HepG2 (cell line): ENCODE measurements around the gene PVR. TPM values are rescaled to one million over a fixed set of nuclear protein-coding genes. Genes with fewer than 3 reads are reported as not detected.

Experiments used
- AGO1 ChIP-seq: fragments of 200-400 bp; formaldehyde crosslinking; IDR thresholded peaks from 2 replicates; pipeline ENCODE4 v1.6.1; 2017; ENCODE audit warnings: mild to moderate bottlenecking, low read depth, low read length, moderate library complexity; ENCODE audit not compliant: poor library complexity, severe bottlenecking
- CCAR2 ChIP-seq: fragments of 200-400 bp; formaldehyde crosslinking; optimal IDR thresholded peaks from 2 replicates; pipeline ENCODE3; 2018; ENCODE audit warnings: low read depth, mild to moderate bottlenecking, low read length, moderate library complexity
- CENPX ChIP-seq: sonication (generic); formaldehyde crosslinking; IDR thresholded peaks from 2 replicates; pipeline ENCODE4 v1.9.0; 2021; ENCODE audit warnings: mild to moderate bottlenecking, missing genetic modification reagents, moderate library complexity
- ESRRA ChIP-seq: sonication (generic); formaldehyde crosslinking; IDR thresholded peaks from 2 replicates; pipeline ENCODE4 v1.5.1; 2020; ENCODE audit warnings: mild to moderate bottlenecking, low read depth, missing genetic modification reagents
- FLYWCH1 ChIP-seq: sonication (generic); formaldehyde crosslinking; IDR thresholded peaks from 2 replicates; pipeline ENCODE4 v1.8.1; 2023; ENCODE audit warnings: mild to moderate bottlenecking, missing genetic modification reagents
- HNRNPUL1 ChIP-seq: fragments of 200-400 bp; formaldehyde crosslinking; IDR thresholded peaks from 2 replicates; pipeline ENCODE4 v1.6.1; 2017; ENCODE audit warnings: low read depth, mild to moderate bottlenecking, low read length, moderate library complexity
- HOXA7 ChIP-seq: sonication (generic); formaldehyde crosslinking; IDR thresholded peaks from 2 replicates; pipeline ENCODE4 v1.8.1; 2022; ENCODE audit warnings: mild to moderate bottlenecking, missing genetic modification reagents, moderate library complexity
- ISX ChIP-seq: sonication (generic); formaldehyde crosslinking; conservative IDR thresholded peaks from 2 replicates; pipeline ENCODE4 v1.5.0; 2020; ENCODE audit warnings: missing genetic modification reagents
- ONECUT2 ChIP-seq: sonication (generic); formaldehyde crosslinking; IDR thresholded peaks from 2 replicates; pipeline ENCODE4 v1.4.0; 2020; ENCODE audit warnings: missing genetic modification reagents
- PAWR ChIP-seq: sonication (generic); formaldehyde crosslinking; IDR thresholded peaks from 2 replicates; pipeline ENCODE4 v1.4.0; 2020; ENCODE audit warnings: missing genetic modification reagents, mild to moderate bottlenecking, borderline replicate concordance
- RFXANK ChIP-seq: IDR thresholded peaks from 2 replicates; pipeline ENCODE4 v1.6.1; 2016
- SRSF9 ChIP-seq: fragments of 200-400 bp; formaldehyde crosslinking; IDR thresholded peaks from 2 replicates; pipeline ENCODE4 v1.6.1; 2018; ENCODE audit warnings: borderline replicate concordance, mild to moderate bottlenecking, low read depth, low read length; ENCODE audit not compliant: insufficient read depth, poor library complexity, severe bottlenecking
- TRIM24 ChIP-seq: sonication (generic); formaldehyde crosslinking; IDR thresholded peaks from 2 replicates; pipeline ENCODE4 v1.8.0; 2022; ENCODE audit warnings: mild to moderate bottlenecking, missing genetic modification reagents
- ZNF256 ChIP-seq: sonication (generic); formaldehyde crosslinking; conservative IDR thresholded peaks from 2 replicates; pipeline ENCODE4 v1.4.0; 2020; ENCODE audit warnings: missing genetic modification reagents
- ZNF350 ChIP-seq: sonication (generic); formaldehyde crosslinking; IDR thresholded peaks from 2 replicates; pipeline ENCODE4 v1.4.0; 2020; ENCODE audit warnings: mild to moderate bottlenecking, low read depth, missing genetic modification reagents, borderline replicate concordance
- ZNF543 ChIP-seq: sonication (generic); formaldehyde crosslinking; IDR thresholded peaks from 2 replicates; pipeline ENCODE4 v1.4.0; 2020; ENCODE audit warnings: mild to moderate bottlenecking, missing genetic modification reagents
- ZNF605 ChIP-seq: sonication (generic); formaldehyde crosslinking; IDR thresholded peaks from 2 replicates; pipeline ENCODE4 v1.8.0; 2022; ENCODE audit warnings: mild to moderate bottlenecking, missing genetic modification reagents
- polyA plus RNA-seq, 8 experiments: library from polyadenylated mRNA; depleted of rRNA in 3 of 8; stranded (reverse) in 7 of 8; unstranded in 1 of 8; fragments of >200 nt; fragmentation: Illumina TruSeq in 4 of 8; extraction: Trizol in 4 of 8; gene quantifications; 2 replicates each; pipeline versions ENCODE4 v1.2.1 to v1.2.3, GENCODE V29; 2011 to 2016; ENCODE audit warnings: low read depth in 4 of 8, missing spikeins in 1 of 8, mixed read lengths in 1 of 8; ENCODE audit not compliant: insufficient read depth in 1 of 8
- total RNA-seq, 5 experiments: library from RNA; depleted of rRNA; stranded (reverse); fragments of >200 nt; fragmentation: Illumina TruSeq; extraction: Trizol; gene quantifications; 2 replicates each; pipeline ENCODE4 v1.2.3, GENCODE V29; 2016; ENCODE audit warnings: low read depth in 1 of 5
- TF ChIP-seq, protein P1 (sequence below): sonication (generic); formaldehyde crosslinking; IDR thresholded peaks from 2 replicates; pipeline ENCODE4 v1.4.0; 2020; ENCODE audit warnings: missing genetic modification reagents, mild to moderate bottlenecking, borderline replicate concordance
- TF ChIP-seq, protein P2 (sequence below): sonication (generic); formaldehyde crosslinking; IDR thresholded peaks from 2 replicates; pipeline ENCODE4 v1.4.0; 2020; ENCODE audit warnings: missing genetic modification reagents
- TF ChIP-seq, protein P3 (sequence below): sonication (generic); formaldehyde crosslinking; IDR thresholded peaks from 2 replicates; pipeline ENCODE4 v1.4.0; 2020; ENCODE audit warnings: missing genetic modification reagents, mild to moderate bottlenecking, borderline replicate concordance
- TF ChIP-seq, protein P4 (sequence below): IDR thresholded peaks from 2 replicates; pipeline ENCODE4 v1.6.1; 2012; ENCODE audit warnings: low read length, improper control_type of control experiment

PVR gene
- total and polyA plus RNA-seq, 2 of the 13 experiments (the other 11 are each of a cell fraction or from before 2014, with no cell fraction given) = 43.4 to 46.6 TPM

DNA sequence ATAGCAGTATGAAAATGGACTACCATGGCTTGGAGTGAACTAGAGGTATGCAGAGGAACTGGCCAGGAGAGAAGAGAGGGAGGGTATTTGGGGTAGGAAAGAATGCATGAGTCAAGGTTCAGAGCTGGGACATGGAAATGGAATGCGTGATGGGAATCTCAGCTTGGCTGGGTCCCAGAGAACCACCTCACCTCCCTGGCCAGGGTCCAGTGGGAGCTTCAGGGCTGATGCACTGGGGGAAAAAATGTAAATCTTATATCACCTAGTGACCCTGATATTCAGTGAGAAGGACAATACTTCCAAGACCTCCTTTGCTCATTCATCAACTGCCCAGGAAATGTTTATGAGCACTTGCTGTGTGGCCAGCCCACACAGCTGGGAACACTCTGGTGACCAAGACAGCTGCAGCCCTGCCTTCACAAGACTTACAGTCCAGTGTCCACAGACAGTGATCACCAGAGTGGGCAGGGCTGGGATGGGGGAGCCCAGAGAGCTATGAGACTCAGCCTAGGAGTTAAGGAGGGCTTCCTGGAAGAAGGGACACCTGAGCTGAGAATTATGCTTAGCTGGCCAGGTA is 17.6 kb upstream of the PVR start (continued):
- TF ChIP-seq, protein P1, sequence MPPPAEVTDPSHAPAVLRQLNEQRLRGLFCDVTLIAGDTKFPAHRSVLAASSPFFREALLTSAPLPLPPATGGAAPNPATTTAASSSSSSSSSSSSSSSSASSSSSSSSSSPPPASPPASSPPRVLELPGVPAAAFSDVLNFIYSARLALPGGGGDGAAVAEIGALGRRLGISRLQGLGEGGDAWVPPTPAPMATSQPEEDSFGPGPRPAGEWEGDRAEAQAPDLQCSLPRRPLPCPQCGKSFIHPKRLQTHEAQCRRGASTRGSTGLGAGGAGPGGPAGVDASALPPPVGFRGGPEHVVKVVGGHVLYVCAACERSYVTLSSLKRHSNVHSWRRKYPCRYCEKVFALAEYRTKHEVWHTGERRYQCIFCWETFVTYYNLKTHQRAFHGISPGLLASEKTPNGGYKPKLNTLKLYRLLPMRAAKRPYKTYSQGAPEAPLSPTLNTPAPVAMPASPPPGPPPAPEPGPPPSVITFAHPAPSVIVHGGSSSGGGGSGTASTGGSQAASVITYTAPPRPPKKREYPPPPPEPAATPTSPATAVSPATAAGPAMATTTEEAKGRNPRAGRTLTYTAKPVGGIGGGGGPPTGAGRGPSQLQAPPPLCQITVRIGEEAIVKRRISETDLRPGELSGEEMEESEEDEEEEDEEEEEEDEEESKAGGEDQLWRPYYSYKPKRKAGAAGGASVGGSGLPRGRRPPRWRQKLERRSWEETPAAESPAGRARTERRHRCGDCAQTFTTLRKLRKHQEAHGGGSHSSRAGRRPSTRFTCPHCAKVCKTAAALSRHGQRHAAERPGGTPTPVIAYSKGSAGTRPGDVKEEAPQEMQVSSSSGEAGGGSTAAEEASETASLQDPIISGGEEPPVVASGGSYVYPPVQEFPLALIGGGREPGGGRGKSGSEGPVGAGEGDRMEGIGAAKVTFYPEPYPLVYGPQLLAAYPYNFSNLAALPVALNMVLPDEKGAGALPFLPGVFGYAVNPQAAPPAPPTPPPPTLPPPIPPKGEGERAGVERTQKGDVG = no peak
- TF ChIP-seq, protein P2, sequence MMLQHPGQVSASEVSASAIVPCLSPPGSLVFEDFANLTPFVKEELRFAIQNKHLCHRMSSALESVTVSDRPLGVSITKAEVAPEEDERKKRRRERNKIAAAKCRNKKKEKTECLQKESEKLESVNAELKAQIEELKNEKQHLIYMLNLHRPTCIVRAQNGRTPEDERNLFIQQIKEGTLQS (CRISPR knock-in tag) = peak; percentile 66; the same call in 1 of the 2 replicates
- no peak for TF ChIP-seq ZNF543 (CRISPR knock-in tag)
- TF ChIP-seq RFXANK = no peak
- no peak for TF ChIP-seq ISX (CRISPR knock-in tag)
- TF ChIP-seq AGO1 = no peak
- no peak for TF ChIP-seq ONECUT2 (CRISPR knock-in tag)
- no peak for TF ChIP-seq ESRRA (CRISPR knock-in tag)
- TF ChIP-seq ZNF256 (CRISPR knock-in tag) = no peak
- TF ChIP-seq, protein P3, sequence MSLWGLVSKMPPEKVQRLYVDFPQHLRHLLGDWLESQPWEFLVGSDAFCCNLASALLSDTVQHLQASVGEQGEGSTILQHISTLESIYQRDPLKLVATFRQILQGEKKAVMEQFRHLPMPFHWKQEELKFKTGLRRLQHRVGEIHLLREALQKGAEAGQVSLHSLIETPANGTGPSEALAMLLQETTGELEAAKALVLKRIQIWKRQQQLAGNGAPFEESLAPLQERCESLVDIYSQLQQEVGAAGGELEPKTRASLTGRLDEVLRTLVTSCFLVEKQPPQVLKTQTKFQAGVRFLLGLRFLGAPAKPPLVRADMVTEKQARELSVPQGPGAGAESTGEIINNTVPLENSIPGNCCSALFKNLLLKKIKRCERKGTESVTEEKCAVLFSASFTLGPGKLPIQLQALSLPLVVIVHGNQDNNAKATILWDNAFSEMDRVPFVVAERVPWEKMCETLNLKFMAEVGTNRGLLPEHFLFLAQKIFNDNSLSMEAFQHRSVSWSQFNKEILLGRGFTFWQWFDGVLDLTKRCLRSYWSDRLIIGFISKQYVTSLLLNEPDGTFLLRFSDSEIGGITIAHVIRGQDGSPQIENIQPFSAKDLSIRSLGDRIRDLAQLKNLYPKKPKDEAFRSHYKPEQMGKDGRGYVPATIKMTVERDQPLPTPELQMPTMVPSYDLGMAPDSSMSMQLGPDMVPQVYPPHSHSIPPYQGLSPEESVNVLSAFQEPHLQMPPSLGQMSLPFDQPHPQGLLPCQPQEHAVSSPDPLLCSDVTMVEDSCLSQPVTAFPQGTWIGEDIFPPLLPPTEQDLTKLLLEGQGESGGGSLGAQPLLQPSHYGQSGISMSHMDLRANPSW (CRISPR knock-in tag) = no peak
- no peak for TF ChIP-seq HOXA7 (CRISPR knock-in tag)
- no peak for TF ChIP-seq CENPX (CRISPR knock-in tag)
- TF ChIP-seq TRIM24 (CRISPR knock-in tag) = no peak
- no peak for TF ChIP-seq HNRNPUL1
- TF ChIP-seq FLYWCH1 (CRISPR knock-in tag) = no peak
- no peak for TF ChIP-seq SRSF9
- TF ChIP-seq CCAR2 = no peak
- TF ChIP-seq, protein P4, sequence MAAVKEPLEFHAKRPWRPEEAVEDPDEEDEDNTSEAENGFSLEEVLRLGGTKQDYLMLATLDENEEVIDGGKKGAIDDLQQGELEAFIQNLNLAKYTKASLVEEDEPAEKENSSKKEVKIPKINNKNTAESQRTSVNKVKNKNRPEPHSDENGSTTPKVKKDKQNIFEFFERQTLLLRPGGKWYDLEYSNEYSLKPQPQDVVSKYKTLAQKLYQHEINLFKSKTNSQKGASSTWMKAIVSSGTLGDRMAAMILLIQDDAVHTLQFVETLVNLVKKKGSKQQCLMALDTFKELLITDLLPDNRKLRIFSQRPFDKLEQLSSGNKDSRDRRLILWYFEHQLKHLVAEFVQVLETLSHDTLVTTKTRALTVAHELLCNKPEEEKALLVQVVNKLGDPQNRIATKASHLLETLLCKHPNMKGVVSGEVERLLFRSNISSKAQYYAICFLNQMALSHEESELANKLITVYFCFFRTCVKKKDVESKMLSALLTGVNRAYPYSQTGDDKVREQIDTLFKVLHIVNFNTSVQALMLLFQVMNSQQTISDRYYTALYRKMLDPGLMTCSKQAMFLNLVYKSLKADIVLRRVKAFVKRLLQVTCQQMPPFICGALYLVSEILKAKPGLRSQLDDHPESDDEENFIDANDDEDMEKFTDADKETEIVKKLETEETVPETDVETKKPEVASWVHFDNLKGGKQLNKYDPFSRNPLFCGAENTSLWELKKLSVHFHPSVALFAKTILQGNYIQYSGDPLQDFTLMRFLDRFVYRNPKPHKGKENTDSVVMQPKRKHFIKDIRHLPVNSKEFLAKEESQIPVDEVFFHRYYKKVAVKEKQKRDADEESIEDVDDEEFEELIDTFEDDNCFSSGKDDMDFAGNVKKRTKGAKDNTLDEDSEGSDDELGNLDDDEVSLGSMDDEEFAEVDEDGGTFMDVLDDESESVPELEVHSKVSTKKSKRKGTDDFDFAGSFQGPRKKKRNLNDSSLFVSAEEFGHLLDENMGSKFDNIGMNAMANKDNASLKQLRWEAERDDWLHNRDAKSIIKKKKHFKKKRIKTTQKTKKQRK = no peak
- TF ChIP-seq ZNF350 = no peak
- TF ChIP-seq ZNF605 (CRISPR knock-in tag) = no peak
- TF ChIP-seq PAWR (CRISPR knock-in tag) = no peak
